ENCODE results near the gene RASGEF1C.

RASGEF1C gene

GRCh38 chr5:180118391-180118791, 90.6 kb downstream of the RASGEF1C start:
- no peak for DNase-seq

- no peak for DNase-seq
Observed at GRCh38 chr5:180117000-180117725, 91.8 kb downstream of the RASGEF1C start.

- DNase-seq = no peak
Observed at GRCh38 chr5:180116077-180116999, 92.7 kb downstream of the RASGEF1C start.

- no peak for DNase-seq
Observed at GRCh38 chr5:180115326-180116076, 93.5 kb downstream of the RASGEF1C start.

- no peak for DNase-seq
Observed at GRCh38 chr5:180114304-180115003, 94.6 kb downstream of the RASGEF1C start.

- no peak for DNase-seq
Observed at GRCh38 chr5:180113660-180114303, 95.2 kb downstream of the RASGEF1C start.

GRCh38 chr5:180112181-180112861, 96.7 kb downstream of the RASGEF1C start:
- DNase-seq = no peak

GRCh38 chr5:180111273-180112002, 97.6 kb downstream of the RASGEF1C start:
- no peak for DNase-seq

GRCh38 chr5:180109920-180110319, 99.1 kb downstream of the RASGEF1C start:
- no peak for DNase-seq

GRCh38 chr5:180107005-180107404, 102.0 kb downstream of the RASGEF1C start:
- no peak for DNase-seq

- no peak for DNase-seq
Observed at GRCh38 chr5:180105827-180106312, 103.1 kb downstream of the RASGEF1C start.

GRCh38 chr5:180104168-180104530, 104.9 kb downstream of the RASGEF1C start:
- no peak for DNase-seq

GRCh38 chr5:180103487-180104167, 105.4 kb downstream of the RASGEF1C start:
- no peak for DNase-seq

GRCh38 chr5:180102636-180103035, 106.4 kb downstream of the RASGEF1C start:
- DNase-seq = no peak

- no peak for DNase-seq
Observed at GRCh38 chr5:180101451-180102105, 107.4 kb downstream of the RASGEF1C start.

- no peak for DNase-seq
Observed at GRCh38 chr5:180100621-180101450, 108.2 kb downstream of the RASGEF1C start.

- no peak for DNase-seq
Observed at GRCh38 chr5:180099733-180100611, 109.0 kb downstream of the RASGEF1C start.

Data from hematopoietic multipotent progenitor cell treated with erythropoietin and hydrocortisone succinate and interleukin-3 and kit ligand, for 6 days (in vitro differentiated cells).